ENCODE results near the gene NPAS3.

DNA sequence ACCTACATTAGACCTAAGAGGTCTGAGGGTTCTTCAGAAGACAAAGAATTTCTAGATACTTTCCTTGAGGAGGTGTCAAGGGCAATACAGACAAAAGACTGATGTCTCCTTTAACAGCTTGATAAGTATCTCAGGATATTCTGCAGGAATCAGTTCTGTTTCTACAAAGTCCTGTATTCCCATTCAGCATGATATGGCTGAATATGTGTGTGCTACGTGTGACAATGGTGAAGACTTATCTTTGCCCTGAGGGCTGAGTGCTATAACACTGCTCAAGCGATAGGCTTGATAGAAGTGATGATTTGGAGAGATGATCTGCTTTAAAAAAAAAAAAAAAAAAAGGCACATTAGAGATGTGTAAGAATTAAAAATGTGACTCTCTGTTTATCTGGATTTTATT lies 582.5 kb downstream of the NPAS3 start:
- TF ChIP-seq, protein P1, sequence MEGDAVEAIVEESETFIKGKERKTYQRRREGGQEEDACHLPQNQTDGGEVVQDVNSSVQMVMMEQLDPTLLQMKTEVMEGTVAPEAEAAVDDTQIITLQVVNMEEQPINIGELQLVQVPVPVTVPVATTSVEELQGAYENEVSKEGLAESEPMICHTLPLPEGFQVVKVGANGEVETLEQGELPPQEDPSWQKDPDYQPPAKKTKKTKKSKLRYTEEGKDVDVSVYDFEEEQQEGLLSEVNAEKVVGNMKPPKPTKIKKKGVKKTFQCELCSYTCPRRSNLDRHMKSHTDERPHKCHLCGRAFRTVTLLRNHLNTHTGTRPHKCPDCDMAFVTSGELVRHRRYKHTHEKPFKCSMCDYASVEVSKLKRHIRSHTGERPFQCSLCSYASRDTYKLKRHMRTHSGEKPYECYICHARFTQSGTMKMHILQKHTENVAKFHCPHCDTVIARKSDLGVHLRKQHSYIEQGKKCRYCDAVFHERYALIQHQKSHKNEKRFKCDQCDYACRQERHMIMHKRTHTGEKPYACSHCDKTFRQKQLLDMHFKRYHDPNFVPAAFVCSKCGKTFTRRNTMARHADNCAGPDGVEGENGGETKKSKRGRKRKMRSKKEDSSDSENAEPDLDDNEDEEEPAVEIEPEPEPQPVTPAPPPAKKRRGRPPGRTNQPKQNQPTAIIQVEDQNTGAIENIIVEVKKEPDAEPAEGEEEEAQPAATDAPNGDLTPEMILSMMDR (IDR thresholded peaks at IDR 0.05) = no peak
- TF ChIP-seq POLR2A (IDR thresholded peaks at IDR 0.05) = no peak

Measured in breast epithelium (tissue), 3 donors.